ENCODE results near the gene TTI1.
"Not testable (repeated sequence)": the region's sequence is repeated elsewhere in the genome, so short reads cannot be mapped to it uniquely, and the experiment has no call there.

The TTI1 gene

DNA sequence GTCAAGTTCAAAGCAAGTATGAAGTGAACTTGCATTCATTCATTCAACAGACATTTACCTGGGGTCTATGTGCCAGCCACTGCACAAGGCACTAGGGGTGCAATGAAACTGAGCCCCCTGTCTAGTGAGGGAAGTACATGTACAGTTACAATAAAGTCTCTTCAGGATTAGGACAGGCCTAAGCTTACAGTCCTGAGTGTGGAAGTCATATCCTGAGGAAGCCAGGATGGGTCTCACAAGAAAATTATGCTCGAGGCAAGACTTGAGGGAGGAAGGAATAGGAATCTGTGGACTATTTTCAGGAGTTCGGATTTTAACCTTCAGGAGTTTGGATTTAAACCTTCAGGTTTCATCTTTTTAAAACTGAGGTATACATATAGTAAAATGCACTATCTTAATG is 19.4 kb downstream of the TTI1 start:
- ChIA-PET POLR2A (no interaction called here), CTCF (no interaction called here)
- no peak for DNase-seq (ENCODE audit: extremely low spot score)
- TF ChIP-seq HDGF (IDR thresholded peaks at IDR 0.05; ENCODE audit: borderline replicate concordance), result no peak
- no peak for TF ChIP-seq NFRKB (IDR thresholded peaks at IDR 0.05)
- TF ChIP-seq ELF4 (IDR thresholded peaks at IDR 0.05), result no peak
- no peak for TF ChIP-seq CTBP1 (IDR thresholded peaks at IDR 0.05; ENCODE audit: borderline replicate concordance)
- TF ChIP-seq FOXK2 (IDR thresholded peaks at IDR 0.05), result no peak

DNA sequence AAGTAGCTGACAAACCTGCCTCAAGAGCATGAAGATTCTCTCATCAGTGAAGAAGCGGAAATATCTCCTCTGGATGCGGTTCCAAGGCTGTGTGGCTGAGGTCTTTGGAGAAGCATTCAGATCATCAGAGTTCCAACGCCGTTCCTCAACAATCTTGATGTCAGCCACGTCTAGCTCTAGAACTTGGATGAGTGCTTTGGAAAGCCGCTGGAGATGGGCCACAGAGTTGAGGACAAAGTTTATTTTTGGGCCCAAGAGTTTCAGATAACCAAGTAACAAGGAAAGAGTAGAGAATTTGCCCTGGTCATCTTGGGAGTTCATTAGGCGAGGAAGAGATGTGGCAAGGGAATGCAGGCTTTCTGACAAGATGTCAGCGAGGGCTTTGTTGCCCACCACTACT is 20.9 kb downstream of the TTI1 start:
- TF ChIP-seq FOXK2 (IDR thresholded peaks at IDR 0.05), result no peak
- TF ChIP-seq TARDBP (IDR thresholded peaks at IDR 0.05), result no peak
- TF ChIP-seq SP1 (IDR thresholded peaks at IDR 0.05), result no peak
- no peak for TF ChIP-seq L3MBTL2 (conservative IDR thresholded peaks at IDR 0.05)
- TF ChIP-seq HDGF (IDR thresholded peaks at IDR 0.05; ENCODE audit: borderline replicate concordance), result no peak
- TF ChIP-seq BHLHE40 (IDR thresholded peaks at IDR 0.05; ENCODE audit: borderline replicate concordance), result no peak
- no peak for TF ChIP-seq ARNT (IDR thresholded peaks at IDR 0.05)
- TF ChIP-seq NFRKB (IDR thresholded peaks at IDR 0.05), result no peak
- no peak for TF ChIP-seq FOXA1 (IDR thresholded peaks at IDR 0.05)
- no peak for TF ChIP-seq SUZ12 (IDR thresholded peaks at IDR 0.05)
- TF ChIP-seq FOXM1 (IDR thresholded peaks at IDR 0.05; ENCODE audit: borderline replicate concordance), result no peak
- no peak for TF ChIP-seq ZNF384 (IDR thresholded peaks at IDR 0.05)
- TF ChIP-seq LEF1 (IDR thresholded peaks at IDR 0.05; ENCODE audit: borderline replicate concordance), result no peak
- TF ChIP-seq, protein P1, sequence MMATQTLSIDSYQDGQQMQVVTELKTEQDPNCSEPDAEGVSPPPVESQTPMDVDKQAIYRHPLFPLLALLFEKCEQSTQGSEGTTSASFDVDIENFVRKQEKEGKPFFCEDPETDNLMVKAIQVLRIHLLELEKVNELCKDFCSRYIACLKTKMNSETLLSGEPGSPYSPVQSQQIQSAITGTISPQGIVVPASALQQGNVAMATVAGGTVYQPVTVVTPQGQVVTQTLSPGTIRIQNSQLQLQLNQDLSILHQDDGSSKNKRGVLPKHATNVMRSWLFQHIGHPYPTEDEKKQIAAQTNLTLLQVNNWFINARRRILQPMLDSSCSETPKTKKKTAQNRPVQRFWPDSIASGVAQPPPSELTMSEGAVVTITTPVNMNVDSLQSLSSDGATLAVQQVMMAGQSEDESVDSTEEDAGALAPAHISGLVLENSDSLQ (IDR thresholded peaks at IDR 0.05), result no peak
- DNase-seq (ENCODE audit: extremely low spot score), result no peak
- CTCF ChIA-PET, result no interaction called here
- POLR2A ChIA-PET, result no interaction called here

DNA sequence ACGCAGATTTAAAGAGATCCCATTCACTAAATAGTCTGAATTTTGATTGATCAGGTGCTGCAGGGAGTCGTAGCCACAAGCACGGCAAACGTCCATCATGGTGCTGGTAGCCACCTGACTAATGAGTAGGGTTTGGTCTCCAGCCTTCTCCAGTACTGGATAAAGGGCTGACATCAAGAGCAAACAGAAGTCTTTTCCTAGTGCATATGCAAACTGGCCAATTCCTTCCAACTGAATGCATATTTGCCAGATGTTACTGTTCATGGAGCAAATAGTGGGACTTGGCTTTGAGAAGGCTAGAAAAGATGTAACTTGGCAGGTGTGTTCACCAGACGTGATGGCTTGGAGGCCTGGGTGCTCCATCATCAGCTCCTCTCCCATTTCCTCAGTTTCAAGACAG is 21.6 kb downstream of the TTI1 start:
- DNase-seq (ENCODE audit: extremely low spot score), result no peak
- ChIA-PET POLR2A (interaction anchor here (0.6 kb wide), 1 partner anchor 17 kb away, joined by 3 read pairs; no protein-coding TSS in a partner anchor), CTCF (no interaction called here)
- TF ChIP-seq NFRKB (IDR thresholded peaks at IDR 0.05), result no peak
- TF ChIP-seq TARDBP (IDR thresholded peaks at IDR 0.05), result no peak
- no peak for TF ChIP-seq FOXK2 (IDR thresholded peaks at IDR 0.05)
- TF ChIP-seq BHLHE40 (IDR thresholded peaks at IDR 0.05; ENCODE audit: borderline replicate concordance), result no peak
- TF ChIP-seq, protein P1 (IDR thresholded peaks at IDR 0.05), result no peak
- TF ChIP-seq FOXM1 (IDR thresholded peaks at IDR 0.05; ENCODE audit: borderline replicate concordance), result no peak
- no peak for TF ChIP-seq ELF4 (IDR thresholded peaks at IDR 0.05)
- TF ChIP-seq SP1 (IDR thresholded peaks at IDR 0.05), result no peak

DNA sequence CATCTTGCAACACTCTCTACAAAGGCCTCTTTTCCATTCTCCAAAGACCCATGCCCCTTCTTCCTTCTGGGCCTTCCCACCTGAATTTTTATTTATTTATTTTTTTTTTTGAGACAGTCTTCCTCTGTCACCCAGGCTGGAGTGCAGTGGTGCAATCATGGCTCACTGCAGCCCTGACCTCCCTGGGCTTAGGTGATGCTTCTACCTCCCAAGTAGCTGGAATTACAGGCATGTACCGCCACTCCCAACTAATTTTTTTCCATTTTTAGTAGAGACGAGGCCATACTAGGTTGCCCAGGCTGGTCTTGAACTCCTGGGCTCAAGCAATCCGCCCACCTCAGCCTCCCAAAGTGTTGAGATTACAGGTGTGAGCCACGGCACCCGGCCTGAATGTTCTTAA is 23.8 kb downstream of the TTI1 start:
- DNase-seq (ENCODE audit: extremely low spot score); POLR2A ChIA-PET: not testable (repeated sequence)
- CTCF ChIA-PET, result interaction anchor here (0.6 kb wide), 1 partner anchor 445 kb away, joined by 3 read pairs; no protein-coding TSS in a partner anchor

DNA sequence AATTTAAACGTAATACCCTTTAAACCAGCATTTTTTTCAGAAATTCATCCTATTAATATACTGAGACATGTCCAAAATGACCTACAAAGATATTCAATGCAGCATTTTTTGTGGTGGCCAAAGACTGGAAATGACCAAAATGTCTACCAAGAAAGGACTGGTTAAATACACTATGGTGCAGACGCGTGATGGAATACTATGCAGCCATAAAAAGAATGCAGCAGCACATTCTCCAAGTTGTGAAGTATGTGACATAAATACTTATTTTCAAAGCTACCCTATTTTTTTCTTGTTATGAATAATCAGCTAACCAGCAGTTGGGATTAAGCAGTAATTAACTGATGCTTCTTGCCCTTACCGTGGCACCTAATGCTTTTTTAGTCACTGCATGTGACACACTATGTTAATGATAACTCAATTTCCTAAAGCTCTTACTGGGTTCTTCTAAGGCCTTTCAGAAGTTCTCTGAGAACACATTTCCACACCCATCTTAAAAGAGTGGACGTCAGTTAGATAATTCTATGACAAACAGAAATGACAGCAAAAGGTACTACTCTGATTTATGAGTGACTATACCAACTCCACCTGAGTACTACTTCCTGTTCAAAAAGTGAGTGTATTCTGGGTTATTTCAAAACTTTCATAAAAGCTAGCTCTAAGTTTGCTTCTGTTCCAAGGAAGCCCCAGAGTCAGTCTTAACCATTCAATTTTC is 24.9 kb downstream of the TTI1 start:
- no peak for DNase-seq (ENCODE audit: extremely low spot score)
- TF ChIP-seq ZNF384 (IDR thresholded peaks at IDR 0.05) (no peak), SP1 (IDR thresholded peaks at IDR 0.05) (no peak), NFRKB (IDR thresholded peaks at IDR 0.05) (no peak), ELF4 (IDR thresholded peaks at IDR 0.05) (no peak), FOXM1 (IDR thresholded peaks at IDR 0.05; ENCODE audit: borderline replicate concordance) (no peak), FOXA1 (IDR thresholded peaks at IDR 0.05) (no peak), L3MBTL2 (conservative IDR thresholded peaks at IDR 0.05) (no peak)
- ChIA-PET POLR2A (no interaction called here), CTCF (no interaction called here)

DNA sequence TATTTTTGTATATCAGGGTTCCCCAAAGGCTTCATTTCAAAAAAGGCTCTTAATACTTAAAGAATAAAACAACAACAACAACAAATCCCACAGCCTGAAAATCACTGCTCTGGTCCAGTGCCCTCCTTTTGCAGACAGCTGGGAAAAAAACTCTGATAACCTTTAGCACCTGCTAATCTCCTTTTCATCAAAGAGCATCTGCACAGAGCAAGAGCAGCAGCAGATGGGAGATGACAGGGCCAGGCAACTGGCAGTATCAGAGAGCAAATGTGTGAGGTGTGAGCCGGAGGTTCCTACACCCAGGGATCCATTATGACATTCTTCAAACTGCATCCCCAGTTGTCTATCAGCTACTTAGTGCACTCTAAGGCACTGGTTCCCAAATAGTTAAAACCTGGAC is 25.7 kb downstream of the TTI1 start:
- no peak for DNase-seq (ENCODE audit: extremely low spot score)
- ChIA-PET POLR2A (no interaction called here), CTCF (no interaction called here)
- no peak for TF ChIP-seq TARDBP (IDR thresholded peaks at IDR 0.05)
- TF ChIP-seq ZNF384 (IDR thresholded peaks at IDR 0.05), result no peak
- TF ChIP-seq SP1 (IDR thresholded peaks at IDR 0.05), result no peak
- TF ChIP-seq ELF4 (IDR thresholded peaks at IDR 0.05), result no peak
- no peak for TF ChIP-seq ARNT (IDR thresholded peaks at IDR 0.05)
- no peak for TF ChIP-seq FOXA1 (IDR thresholded peaks at IDR 0.05)
- no peak for TF ChIP-seq NFRKB (IDR thresholded peaks at IDR 0.05)
- TF ChIP-seq FOXM1 (IDR thresholded peaks at IDR 0.05; ENCODE audit: borderline replicate concordance), result no peak
- TF ChIP-seq LEF1 (IDR thresholded peaks at IDR 0.05; ENCODE audit: borderline replicate concordance), result no peak
- no peak for TF ChIP-seq HDGF (IDR thresholded peaks at IDR 0.05; ENCODE audit: borderline replicate concordance)
- TF ChIP-seq SUZ12 (IDR thresholded peaks at IDR 0.05), result no peak
- TF ChIP-seq L3MBTL2 (conservative IDR thresholded peaks at IDR 0.05), result no peak
- no peak for TF ChIP-seq FOXK2 (IDR thresholded peaks at IDR 0.05)
- no peak for TF ChIP-seq CTBP1 (IDR thresholded peaks at IDR 0.05; ENCODE audit: borderline replicate concordance)
- TF ChIP-seq, protein P1 (IDR thresholded peaks at IDR 0.05), result no peak
- TF ChIP-seq BHLHE40 (IDR thresholded peaks at IDR 0.05; ENCODE audit: borderline replicate concordance), result no peak

DNA sequence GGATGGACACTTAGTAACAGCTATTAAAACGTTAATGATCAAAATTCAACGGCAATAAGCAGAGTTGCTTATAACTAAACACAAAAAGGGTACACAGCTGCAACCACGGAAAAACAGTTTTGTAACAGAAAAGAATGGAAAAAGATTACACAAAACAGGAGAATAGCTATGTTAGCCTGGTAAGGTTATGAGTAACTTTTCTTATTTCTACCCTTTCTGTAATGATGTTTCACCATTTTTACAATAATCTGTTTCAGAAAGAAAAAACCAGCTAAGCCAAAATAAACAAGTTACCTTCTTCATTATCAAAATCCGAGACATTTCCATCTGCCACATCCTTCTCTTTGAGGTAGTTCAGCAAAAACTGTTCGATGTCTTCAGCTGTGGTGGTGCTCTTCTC is 27.4 kb downstream of the TTI1 start:
- TF ChIP-seq ELF4 (IDR thresholded peaks at IDR 0.05) (no peak), BHLHE40 (IDR thresholded peaks at IDR 0.05; ENCODE audit: borderline replicate concordance) (no peak), CTBP1 (IDR thresholded peaks at IDR 0.05; ENCODE audit: borderline replicate concordance) (no peak), TARDBP (IDR thresholded peaks at IDR 0.05) (no peak), L3MBTL2 (conservative IDR thresholded peaks at IDR 0.05) (no peak), HDGF (IDR thresholded peaks at IDR 0.05; ENCODE audit: borderline replicate concordance) (no peak), NFRKB (IDR thresholded peaks at IDR 0.05) (no peak), SUZ12 (IDR thresholded peaks at IDR 0.05) (no peak), ARNT (IDR thresholded peaks at IDR 0.05) (no peak), LEF1 (IDR thresholded peaks at IDR 0.05; ENCODE audit: borderline replicate concordance) (no peak), ZNF384 (IDR thresholded peaks at IDR 0.05) (no peak), FOXA1 (IDR thresholded peaks at IDR 0.05) (no peak), FOXK2 (IDR thresholded peaks at IDR 0.05) (no peak), SP1 (IDR thresholded peaks at IDR 0.05) (no peak), FOXM1 (IDR thresholded peaks at IDR 0.05; ENCODE audit: borderline replicate concordance) (no peak)
- TF ChIP-seq, protein P1 (IDR thresholded peaks at IDR 0.05), result no peak
- ChIA-PET POLR2A (interaction anchor here (1.4 kb wide), 1 partner anchor 27 kb away, joined by 3 read pairs; the partner anchor contains the start of genes RPRD1B and TTI1), CTCF (interaction anchor here (1.3 kb wide), 1 partner anchor 12 kb away, joined by 6 read pairs; no protein-coding TSS in a partner anchor)
- DNase-seq (ENCODE audit: extremely low spot score), result no peak

Data from HEK293T (cell line).